Pulmonary artery endothelial cell (primary cell): ENCODE measurements around the gene CCNB1. TPM values are rescaled to one million over a fixed set of nuclear protein-coding genes. Genes with fewer than 3 reads are reported as not detected.
"Not testable (repeated sequence)": the region's sequence is repeated elsewhere in the genome, so short reads cannot be mapped to it uniquely, and the experiment has no call there.

Experiments used
- DNase-seq: peaks from one replicate; pipeline ENCODE4 v3.0.0-alpha.2; 2011; ENCODE audit warnings: low read depth, low spot score
- total RNA-seq: library from RNA; depleted of rRNA; stranded (reverse); fragments of >200 nt; gene quantifications from 2 replicates; pipeline ENCODE4 v1.2.3, GENCODE V29; 2014

The CCNB1 gene
- total RNA-seq, 1 donor from 2014 or later = 119 TPM

- DNase-seq = no peak
Measured at GRCh38 chr5:69184621-69185020, 17.7 kb downstream of the CCNB1 start.

- DNase-seq = no peak
Measured at GRCh38 chr5:69187342-69187741, 20.4 kb downstream of the CCNB1 start.

- no peak for DNase-seq
Measured at GRCh38 chr5:69188811-69189161, 21.8 kb downstream of the CCNB1 start.

GRCh38 chr5:69189162-69190086, 22.5 kb downstream of the CCNB1 start, which contains the start of gene CENPH:
TSS of gene CENPH (plus strand) at chr5:69189583. CDS start at chr5:69189635, 52 bp downstream.
- peak; percentile 53 for DNase-seq

GRCh38 chr5:69202497-69202896, 35.5 kb downstream of the CCNB1 start:
- no peak for DNase-seq

GRCh38 chr5:69206528-69207190, 39.7 kb downstream of the CCNB1 start:
- DNase-seq = no peak

- no peak for DNase-seq
Measured at GRCh38 chr5:69209602-69210001, 42.7 kb downstream of the CCNB1 start.

GRCh38 chr5:69211200-69211599, 44.2 kb downstream of the CCNB1 start:
- DNase-seq = no peak

- no peak for DNase-seq
Measured at GRCh38 chr5:69212022-69212421, 45.1 kb downstream of the CCNB1 start.

GRCh38 chr5:69213513-69214215, 46.7 kb downstream of the CCNB1 start:
- no peak for DNase-seq

GRCh38 chr5:69217151-69217511, 50.2 kb downstream of the CCNB1 start:
- DNase-seq = no peak

GRCh38 chr5:69217548-69218526, 50.9 kb downstream of the CCNB1 start:
- peak; percentile 65 for DNase-seq

GRCh38 chr5:69219939-69220338, 53.0 kb downstream of the CCNB1 start:
- no peak for DNase-seq

GRCh38 chr5:69220371-69220770, 53.4 kb downstream of the CCNB1 start:
- not testable (repeated sequence) for DNase-seq

- not testable (repeated sequence) for DNase-seq
Measured at GRCh38 chr5:69220833-69221232, 53.9 kb downstream of the CCNB1 start.

- DNase-seq = no peak
Measured at GRCh38 chr5:69224520-69224919, 57.6 kb downstream of the CCNB1 start.

- no peak for DNase-seq
Measured at GRCh38 chr5:69225860-69226259, 58.9 kb downstream of the CCNB1 start.
